ENCODE data around the gene SYT7.
A peak's percentile ranks its signal among the peaks of the same experiment; 100 is the strongest.

SYT7 gene

DNA sequence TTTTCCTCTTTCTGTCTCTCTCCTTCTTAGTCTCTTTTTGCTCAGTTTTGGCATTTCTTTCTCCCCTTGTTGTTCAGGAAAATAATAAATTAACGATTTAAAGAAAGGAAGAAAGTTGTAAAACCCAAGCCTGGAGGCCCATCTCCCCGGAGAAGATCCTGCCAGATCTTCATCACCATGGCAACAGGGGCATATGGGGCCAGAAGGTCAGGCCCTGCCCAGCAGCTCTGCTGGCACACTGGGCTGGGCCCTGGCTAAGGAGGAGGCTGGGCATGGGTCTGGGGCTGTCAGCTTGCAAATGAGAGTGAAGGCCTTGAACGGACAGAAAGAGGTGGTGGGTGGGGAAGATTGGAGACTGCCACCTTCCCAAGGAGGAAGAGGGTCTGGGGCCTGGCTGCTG, 69.5 kb downstream of the SYT7 start:
- DNase-seq = no peak

DNA sequence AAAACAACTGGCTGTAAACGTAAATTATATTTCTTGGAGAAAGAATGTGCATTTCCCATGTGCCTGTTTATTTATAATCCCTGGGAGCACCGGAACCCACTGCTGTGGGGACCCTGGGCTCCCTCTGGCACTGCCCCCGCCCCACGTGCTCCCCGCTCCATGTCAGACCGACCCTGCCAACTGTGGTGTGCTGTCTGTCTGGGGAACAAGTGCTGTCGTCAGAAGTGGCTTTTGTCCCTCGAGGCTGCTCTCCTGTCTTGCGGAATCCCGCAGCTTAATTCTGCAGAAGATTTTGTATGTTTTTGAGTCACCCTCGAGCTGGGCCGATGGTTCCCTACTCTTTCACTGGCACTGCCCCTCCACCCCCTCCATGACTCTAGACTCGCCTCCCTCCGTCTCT, 69.9 kb downstream of the SYT7 start:
- DNase-seq = no peak

DNA sequence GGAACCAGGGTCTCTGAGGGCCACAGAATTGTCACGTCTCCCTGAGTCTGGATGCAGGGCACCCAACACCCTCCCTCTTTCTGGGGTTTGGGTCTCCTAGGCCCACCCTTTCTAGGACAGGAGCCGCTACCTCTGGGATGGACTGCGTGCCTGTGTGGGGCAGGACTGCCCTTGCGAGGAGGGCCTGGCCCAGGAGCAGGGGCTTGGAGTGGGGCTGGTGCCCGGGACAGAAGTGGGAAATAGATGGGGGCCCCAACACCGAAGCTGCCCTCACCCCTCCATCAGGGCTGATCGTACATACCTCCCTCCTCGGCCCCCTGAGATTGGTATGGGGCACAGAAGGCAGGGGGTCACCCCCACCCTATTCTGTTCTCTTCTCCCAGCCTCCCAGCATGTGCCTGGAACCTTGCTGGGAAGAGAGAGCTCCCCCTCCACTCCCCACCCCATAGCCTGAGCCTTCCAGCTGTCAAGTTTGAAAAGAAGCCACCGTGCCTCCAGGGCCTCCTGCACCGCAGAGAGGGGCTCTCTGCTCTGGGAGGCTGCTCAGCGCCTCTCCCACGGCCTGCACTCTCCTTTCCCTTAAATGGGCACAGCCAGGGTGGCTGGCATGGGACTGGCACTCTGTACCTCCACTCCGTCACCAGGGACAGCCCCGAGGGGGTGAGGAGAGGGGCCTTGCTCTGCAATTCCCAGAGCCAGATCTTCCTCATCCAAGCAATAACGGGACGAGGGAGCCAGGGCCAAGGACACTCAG, 70.5 kb downstream of the SYT7 start:
- DNase-seq = no peak

DNA sequence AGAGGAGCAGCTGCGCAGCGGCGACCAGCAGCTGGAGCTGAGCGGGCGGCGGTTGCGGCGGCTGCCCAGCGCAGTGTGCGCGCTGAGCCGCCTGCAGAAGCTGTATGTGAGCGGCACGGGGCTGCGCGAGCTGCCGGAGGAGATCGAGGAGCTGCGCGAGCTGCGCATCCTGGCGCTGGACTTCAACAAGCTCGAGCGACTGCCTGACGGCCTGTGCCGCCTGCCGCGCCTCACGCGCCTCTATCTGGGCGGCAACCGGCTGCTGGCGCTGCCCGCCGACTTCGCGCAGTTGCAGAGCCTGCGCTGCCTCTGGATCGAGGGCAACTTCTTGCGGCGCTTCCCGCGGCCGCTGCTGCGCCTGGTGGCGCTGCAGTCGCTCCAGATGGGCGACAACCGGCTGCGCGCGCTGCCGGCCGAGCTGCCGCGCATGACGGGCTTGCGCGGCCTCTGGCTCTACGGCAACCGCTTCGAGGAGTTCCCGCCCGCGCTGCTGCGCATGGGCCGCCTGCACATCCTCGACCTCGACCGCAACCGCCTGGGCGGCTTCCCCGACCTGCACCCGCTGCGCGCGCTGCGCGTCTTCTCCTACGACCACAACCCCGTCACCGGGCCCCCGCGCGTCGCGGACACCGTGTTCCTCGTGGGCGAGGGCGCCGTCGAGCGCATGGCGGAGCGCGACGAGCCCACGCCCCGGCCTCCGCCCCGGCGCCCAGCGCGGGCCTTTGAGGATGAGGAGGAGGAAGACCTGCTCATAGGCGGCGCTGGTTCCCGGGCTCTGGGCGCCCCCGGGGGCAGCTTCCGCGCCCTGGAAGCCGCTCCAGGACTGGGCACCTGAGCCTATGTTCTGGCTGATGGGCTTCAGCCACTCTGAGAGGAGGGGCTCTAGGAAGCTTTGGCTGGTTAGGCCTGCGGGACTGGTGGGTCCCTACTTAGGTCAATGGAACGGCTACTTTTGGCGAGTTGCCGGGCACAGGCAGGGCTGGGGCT, 71.5 kb downstream of the SYT7 start:
- peak in 1 of 2 donors; percentile 14 for DNase-seq

DNA sequence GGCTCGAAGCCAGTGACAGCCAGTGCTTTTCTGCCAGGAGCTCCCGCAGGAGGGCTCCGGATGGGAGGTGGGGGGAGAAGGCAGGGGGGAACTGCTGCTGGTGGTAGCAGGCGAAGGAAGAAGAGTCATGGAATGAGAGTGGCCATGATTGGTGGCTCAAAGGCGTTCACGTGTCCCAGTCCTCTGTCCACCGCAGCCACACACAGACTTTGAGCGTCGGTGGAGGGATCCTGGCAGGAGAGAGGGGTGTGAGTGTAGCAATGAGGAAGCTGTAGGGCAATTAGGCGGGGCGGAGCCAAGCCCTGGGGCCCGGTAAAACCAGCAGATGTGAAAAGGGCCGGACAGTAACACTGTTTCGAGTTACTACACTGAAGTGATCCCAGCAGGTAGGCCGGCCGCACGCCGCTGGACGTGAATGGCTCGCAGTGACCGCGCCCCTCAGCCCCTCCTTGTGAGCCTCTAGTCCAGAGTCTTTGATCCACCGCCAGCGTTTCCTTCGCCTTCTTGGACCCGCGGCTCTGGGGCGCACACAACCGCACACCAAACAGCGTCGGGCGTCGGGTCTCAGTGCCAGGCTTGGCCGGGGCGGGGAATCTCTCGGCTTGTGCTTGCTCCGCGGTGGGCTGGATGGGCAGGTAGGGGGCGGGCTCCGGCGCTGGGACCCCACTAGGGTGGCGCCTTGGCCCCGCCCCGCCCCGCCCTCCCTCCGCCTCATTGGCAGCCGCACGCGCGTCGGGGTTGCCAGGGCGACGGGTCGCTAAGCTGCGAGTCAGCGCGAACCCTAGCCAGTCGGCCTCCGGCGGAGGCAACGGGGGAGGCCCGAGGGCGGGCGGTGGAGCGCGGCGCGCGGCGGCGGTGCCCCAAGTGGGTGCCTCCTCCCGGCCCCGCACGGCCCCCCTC, 72.7 kb downstream of the SYT7 start, which contains the start of gene LRRC10B:
TSS of gene LRRC10B (plus strand) at position 788 of the 900 bp plus-strand sequence. CDS start 250 bp downstream, outside the sequence.
- no peak for DNase-seq

DNA sequence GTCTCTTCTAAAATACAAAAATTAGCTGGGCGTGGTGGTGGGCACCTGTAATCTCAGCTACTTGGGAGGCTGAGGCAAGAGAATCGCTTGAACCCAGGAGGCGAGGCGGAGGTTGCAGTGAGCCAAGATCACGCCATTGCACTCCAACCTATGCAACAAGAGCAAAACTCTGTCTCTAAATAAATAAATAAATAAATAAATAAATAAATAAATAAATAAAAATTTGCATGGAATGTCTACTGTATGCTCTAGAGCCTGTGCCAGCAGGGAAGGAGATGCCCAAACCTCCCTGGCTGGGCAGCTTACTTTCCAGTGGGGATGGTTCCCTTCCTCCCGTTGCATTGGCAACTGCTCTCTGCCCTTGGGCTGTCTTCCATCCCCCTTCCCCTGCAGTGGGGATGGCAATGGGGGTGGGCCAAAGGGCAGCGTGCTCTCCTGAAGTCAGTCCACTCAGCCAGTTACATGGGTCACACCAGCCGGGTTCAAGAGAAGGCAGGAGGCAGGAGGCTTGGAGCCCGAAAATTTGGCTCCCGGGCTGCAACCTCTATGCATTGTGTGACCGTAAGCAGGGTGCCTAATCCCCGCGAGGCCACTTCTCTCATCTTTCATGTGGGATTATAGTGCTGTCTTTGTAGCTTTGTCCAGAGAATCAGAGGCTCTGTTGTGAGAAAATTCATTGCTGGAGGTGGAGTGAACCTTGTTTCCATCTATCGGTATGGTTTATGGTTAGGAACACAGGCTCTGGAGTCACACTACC, 73.7 kb downstream of the SYT7 start:
- no peak for DNase-seq

DNA sequence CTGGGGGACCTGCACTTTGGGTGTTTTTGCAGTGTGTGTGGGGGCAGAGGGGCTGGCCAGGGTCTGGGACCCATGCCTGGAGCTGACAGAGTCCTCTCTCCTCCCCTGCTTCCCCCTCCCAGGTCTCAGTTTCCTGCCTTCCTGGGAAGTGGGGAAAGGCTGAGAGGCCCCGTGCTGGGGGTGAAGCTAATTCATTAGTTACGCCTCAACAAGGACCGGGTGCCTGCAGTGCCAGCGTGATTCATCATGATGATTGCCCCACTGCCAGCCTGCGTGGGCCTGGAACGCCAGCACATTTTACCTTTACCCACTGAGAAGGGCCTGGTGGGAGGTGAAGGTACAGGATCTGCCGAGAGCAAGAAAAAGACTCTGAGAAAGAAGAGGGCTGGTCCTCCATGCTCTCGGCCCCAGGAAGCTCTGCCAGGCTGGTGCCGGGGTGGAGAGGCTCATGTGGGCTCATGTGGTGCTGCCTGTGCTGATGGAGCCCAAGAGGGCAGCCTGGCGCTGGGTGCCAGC, 75.2 kb downstream of the SYT7 start:
- DNase-seq = no peak

DNA sequence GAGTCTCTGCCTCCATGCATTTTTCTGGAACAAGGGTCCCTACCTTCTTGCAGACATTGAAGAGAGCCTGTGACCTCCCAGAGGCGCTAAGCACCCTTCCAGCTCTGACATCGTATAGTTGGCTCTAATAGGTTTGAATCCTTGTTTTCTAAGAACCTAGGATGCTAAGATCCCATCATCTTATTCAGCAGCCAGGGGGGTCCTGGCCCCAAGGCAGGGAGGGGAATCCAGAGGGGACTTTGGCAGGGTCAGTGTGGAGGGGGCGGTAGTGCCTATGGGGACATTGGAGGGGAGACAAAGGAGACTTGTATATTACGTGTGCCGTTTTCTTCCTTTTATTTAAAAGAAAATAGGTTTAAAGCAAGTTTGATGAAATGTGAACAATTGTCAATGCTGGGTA, 75.8 kb downstream of the SYT7 start:
- no peak for DNase-seq

DNA sequence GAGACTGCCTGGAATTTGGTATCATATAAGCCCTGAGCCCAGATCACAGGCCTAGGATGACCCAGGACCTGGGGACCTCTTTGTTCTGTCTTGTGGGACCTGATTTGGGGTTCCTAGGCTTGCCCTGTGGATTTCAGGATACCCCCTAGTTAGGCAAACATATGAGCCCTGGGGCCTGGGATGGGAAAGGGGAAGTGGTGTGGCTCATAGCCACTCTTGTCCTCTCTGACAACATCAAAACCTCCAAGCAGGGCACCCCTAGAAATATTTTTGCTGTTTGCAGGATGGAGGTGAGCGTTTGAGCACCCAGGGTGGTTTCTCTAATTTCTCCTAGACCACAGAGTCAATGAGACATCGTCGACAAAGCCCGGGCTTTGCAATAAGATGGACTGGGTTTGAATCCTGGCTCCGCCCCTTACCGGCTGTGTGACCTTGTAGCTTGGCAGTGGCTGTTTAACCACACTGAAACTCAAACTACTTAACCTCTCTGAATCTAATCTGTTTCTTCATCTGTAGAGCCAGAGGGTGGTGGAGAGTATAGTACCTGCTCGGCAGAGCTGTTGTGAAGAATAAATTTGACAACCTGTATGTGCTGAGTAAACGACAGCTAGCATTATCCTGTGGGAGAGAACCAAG, 77.6 kb downstream of the SYT7 start:
- DNase-seq = no peak

DNA sequence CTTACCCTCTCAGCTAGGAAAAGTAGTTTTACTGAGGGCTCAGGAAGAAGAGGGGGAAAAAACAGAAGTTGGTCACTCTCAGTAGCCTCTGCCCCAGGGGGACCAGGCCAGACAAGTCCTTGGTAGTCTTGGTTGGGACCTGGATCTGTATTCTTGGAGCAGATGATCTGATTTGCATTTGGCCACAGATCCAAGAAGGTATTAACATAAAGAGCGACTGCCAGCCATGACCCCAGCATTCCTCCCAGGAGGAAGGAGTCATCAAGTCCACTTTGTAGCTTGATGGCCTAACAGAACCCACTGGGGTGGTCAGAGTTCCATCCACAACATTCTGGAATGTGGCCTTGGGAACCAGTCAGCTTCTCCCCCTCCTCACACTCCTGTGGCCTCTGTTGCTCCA, 78.4 kb downstream of the SYT7 start:
- DNase-seq = no peak

DNA sequence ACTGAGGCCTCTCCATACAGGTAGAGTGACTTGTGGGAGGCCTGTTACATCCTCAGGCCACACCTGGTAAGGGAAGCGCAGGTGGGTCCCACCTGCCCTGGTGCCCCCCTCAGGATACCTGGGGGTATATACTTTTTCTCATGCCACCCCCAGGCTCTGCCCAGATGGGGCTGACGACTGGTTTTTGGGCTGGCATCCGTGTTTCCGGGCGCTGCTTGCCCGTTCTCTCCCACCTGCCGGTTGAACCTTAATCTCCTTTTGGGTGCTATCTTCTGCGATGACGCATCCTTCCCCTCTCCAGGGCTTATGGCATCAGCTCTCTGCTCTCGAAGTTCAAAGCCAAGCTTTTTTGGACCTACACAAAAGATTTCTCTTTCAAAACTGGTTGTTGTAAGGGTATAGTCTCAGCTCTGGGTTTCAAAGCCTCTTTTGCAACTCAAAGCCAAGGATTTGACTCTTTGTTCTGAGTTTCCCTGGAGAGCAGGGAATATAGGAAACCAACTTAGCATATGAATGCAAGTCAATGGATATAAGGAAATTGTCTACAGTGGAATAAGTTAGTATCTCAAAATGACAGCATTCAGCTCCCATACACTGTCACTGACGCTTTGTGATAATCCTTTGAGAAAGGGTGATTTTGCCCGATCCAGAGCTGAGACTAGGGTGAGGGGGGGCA, 80.9 kb downstream of the SYT7 start:
- DNase-seq = no peak

DNA sequence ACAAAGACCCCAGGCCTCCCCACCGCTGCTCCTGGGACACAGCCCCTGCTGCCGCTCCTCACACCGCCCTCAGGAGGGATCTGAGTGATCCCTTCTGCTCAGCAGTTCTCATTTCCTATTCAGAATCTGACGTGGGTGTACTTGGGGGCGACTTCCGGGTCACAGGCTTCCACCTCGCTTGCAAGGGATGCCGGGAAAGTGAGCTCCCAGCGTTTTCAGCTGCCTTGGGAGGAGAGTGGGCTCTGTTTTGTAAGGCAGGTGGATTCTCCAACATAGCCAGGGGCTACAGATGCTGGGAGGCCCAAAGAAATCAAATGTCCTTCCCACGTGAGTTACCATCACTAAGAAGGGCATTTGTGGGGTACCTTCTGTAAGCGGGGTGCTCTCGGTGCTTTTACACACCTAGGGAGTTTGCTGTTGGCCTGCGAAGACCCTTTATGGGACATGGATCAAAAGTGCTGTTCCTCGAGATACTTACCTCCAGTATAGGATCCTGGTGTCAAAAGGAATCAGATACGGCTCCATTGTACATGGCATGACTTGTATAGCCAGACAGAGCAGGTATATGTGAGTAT, 82.0 kb downstream of the SYT7 start:
- DNase-seq = no peak

DNA sequence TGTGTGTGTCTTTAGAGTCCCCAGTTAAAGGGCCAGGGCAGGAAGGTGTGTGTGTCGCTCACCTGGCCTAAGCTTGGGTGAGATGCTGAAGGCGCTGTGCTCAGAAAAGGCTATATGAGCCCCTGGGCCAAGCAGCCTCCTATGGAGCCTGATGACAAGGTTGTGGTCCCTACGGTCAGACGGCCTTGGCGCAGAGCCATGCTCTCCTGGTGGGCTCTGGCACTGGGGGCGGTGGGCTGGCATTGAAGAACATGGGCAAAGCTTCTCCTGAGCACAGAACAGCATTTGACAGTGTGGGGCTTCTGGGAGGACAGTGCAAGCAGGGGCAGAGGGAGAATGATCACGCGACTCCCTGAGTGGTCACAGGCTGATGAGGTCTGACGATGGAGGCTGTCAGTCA, 83.0 kb downstream of the SYT7 start:
- DNase-seq = no peak

DNA sequence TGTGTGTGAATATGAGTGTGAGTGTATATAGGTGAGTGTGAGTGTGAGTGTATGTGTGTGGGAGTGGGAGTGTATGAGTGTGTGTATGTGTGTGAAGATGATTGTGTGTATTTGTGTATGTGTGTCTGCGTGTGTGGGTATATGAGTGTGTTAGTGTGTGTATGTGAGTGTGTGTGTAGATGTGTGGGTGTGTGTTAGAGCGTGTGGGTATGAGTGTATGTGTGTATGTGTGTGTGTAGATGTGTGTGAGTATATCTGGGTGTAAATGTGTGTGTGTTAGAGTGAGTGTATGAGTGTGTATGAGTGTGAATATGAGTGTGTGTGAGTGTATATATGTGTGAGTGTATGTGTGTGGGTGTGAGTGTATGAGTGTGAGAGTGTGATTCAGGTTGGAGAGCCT, 83.4 kb downstream of the SYT7 start:
- no peak for DNase-seq

DNA sequence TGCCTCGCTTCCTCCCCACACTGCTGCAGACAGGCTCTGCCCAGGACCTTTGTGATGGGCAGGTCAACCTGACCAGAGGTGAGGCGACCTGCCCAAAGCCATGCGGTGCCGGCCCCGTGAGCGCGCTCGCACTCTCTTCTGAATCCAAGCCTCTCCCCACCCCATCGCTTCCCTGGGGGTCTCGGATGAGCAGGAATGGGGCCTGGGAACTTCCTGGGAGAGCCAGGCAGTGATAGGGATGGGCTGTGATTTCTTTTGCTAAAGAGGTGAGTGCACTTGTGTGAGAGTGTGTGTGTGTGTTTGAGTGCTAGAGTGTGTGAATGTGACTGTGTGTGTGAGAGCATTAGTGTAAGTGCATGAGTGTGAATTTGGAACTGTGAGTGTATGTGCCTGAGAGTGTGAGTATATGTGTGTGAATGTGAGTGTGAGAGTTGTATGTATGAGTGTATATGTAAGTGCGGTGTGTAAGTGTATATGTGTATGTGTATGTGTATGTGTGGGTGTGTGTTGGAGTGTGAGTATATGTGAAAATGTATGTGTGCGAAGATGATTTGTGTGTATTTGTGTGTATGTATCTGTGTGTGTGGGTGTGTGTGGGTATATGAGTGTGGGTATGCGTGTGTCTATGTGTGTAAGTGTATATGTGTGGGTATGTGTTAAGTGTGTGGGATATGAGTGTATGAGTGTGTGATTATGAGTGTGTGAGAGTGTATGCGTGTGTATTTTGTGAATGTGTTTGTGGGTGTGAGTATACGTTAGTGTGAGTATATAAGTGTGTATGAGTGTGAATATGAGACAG, 84.1 kb downstream of the SYT7 start:
- DNase-seq = no peak

DNA sequence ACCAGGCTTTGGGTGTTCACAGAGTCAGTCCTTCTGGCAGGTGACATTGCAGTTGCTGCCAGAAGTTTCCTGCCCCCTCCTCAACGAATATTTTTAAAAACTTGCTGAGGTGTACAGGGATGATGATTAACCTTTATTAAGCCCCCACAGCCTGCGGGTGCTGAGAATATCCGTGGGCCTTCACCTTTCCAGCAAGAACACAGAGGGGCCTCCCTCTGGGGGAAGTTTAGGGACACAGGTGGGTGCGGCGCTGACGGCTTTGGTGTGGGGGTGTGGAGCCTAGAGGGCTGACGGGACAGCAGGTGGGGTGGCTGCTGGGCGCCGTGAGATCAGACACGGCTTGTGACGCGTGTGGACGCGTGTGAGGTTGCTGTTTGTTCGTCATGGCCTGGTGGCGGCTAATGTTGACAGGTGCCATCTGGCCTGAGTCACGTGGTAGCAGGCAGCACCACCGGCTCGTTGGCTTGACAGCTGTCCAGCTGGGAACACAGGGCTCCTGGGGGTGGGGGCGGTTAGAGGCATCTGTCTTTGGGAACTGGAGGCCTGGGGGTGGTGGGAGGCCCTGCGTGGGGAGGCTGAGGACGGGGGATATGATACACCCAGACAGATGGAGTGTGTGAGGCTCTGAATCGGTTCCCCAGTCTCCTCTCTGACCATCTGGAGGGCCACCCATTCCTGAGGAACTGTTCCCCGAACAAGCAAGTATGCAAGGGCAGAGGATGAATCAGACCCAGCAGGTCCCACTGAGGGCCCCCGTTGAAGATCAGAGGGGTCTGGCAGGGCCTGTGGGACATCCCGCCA, 84.9 kb downstream of the SYT7 start:
- DNase-seq = no peak

DNA sequence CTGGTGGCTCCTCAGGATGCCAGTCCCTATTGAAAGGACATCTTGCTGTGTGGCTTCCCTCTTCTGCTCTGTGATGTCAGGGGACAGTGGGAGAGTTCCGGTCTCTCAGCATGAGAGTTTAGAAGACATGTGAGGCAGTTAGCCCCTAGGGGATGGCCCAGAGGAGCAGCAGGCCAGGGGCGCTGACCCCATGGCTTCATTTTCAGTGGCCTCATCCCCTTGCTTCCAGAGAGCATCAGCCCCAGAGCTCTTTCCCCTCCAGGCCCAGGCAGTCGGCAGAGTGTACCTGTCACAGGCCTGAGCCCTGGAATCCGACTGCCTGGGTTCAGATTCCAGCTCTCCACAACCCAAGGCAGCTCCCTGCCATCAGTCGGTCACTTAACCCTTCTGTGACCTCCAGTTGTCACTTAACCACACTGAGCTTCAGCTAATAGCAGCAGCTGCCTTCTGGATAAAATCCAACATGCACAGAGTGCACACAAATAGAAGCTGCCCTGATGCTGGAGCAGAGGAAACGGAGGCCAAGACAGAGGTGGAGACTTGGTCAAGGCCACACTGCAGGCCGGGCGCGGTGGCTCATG, 86.4 kb downstream of the SYT7 start:
- DNase-seq = no peak

DNA sequence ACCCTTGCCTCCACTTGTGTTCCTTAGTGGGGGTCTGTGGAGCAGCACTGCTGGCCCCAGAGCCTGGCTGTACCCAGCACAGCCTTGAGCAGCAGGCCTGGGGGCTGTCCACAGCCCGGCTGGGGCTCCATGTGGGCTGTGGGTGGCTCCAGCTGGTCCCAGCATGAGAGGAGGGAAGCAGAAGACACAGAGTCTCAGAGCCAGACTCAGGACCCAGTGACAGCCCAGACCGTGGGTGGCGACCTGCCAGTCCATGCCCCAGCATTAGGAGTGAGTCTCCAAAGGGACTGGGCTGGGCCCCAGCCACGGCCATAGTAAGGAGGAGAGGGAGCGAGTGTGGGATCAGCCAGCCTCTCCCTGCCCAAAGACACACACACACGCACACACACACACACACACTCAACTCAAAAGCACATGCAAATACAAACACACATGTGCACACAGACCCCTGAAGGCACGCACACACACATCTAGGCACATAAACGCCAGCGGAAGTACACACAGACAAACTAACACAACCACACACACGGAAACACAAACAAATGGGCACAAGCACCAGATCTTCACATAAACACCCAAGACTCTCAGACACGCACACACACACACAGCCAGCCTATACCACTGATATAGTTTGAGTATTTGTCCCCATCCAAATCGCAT, 89.0 kb downstream of the SYT7 start:
- DNase-seq = no peak

Data from bone marrow (tissue), 2 donors.